H1 (cell line): ENCODE measurements around the gene PGAP2.

Experiments
- EP300 ChIP-seq, 2 experiments: IDR thresholded peaks; 1 replicate in 1 of 2; 2 replicates in 1 of 2; pipeline ENCODE4 v1.6.1; 2011 to 2012; ENCODE audit warnings: low read depth in 2 of 2, low read length in 2 of 2, mild to moderate bottlenecking in 2 of 2, borderline replicate concordance in 1 of 2, inconsistent platforms in 1 of 2, moderate library complexity in 1 of 2
- SUZ12 ChIP-seq: fragments of 200-600 bp; sonication (generic); IDR thresholded peaks from 2 replicates; pipeline ENCODE4 v1.6.1; 2012; ENCODE audit warnings: mild to moderate bottlenecking, inconsistent platforms, low read length, moderate library complexity, mixed read lengths
- TF ChIP-seq, protein P1 (sequence below), 3 experiments: IDR thresholded peaks; 1 replicate in 2 of 3; 2 replicates in 1 of 3; pipeline versions ENCODE4 v1.5.1 to v1.6.1; 2011; ENCODE audit warnings: low read length in 3 of 3, mild to moderate bottlenecking in 3 of 3, inconsistent platforms in 2 of 3, low read depth in 1 of 3, moderate library complexity in 1 of 3; ENCODE audit not compliant: insufficient read depth in 1 of 3; ENCODE audit errors: control extremely low read depth in 1 of 3
- TF ChIP-seq, protein P2 (sequence below): IDR thresholded peaks from 2 replicates; pipeline ENCODE4 v1.6.1; 2012; ENCODE audit warnings: inconsistent platforms

DNA sequence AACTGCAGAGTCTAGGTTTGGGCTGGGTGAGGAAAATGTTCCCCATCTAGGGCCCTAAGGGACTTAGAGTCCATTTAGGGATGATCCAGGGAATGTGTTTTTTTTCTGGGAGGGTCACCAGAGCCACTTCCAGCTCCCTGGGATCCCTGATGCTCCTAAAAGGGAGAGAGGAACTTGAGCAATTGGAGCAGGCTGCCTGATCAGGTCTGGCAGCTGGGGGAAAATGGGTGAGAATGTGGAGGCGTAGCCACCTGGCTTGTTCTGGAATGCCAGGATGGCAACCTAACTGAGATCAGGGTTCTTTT lies 1.2 kb downstream of the PGAP2 start:
- TF ChIP-seq EP300 (IDR thresholded peaks at IDR 0.05; ENCODE audit: borderline replicate concordance in 1 of 2, low read depth in 2 of 2, low read length in 2 of 2), result no peak
- TF ChIP-seq SUZ12, result no peak
- TF ChIP-seq, protein P1, sequence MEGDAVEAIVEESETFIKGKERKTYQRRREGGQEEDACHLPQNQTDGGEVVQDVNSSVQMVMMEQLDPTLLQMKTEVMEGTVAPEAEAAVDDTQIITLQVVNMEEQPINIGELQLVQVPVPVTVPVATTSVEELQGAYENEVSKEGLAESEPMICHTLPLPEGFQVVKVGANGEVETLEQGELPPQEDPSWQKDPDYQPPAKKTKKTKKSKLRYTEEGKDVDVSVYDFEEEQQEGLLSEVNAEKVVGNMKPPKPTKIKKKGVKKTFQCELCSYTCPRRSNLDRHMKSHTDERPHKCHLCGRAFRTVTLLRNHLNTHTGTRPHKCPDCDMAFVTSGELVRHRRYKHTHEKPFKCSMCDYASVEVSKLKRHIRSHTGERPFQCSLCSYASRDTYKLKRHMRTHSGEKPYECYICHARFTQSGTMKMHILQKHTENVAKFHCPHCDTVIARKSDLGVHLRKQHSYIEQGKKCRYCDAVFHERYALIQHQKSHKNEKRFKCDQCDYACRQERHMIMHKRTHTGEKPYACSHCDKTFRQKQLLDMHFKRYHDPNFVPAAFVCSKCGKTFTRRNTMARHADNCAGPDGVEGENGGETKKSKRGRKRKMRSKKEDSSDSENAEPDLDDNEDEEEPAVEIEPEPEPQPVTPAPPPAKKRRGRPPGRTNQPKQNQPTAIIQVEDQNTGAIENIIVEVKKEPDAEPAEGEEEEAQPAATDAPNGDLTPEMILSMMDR (IDR thresholded peaks at IDR 0.05; ENCODE audit: control extremely low read depth in 1 of 3, insufficient read depth in 1 of 3, low read depth in 1 of 3, low read length in 3 of 3), result no peak
- TF ChIP-seq, protein P2, sequence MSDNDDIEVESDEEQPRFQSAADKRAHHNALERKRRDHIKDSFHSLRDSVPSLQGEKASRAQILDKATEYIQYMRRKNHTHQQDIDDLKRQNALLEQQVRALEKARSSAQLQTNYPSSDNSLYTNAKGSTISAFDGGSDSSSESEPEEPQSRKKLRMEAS, result no peak
